Activated CD4-positive, alpha-beta T cell treated with anti-CD3 and anti-CD28 coated beads for 36 hours (primary cell): ENCODE measurements around the gene NCR3LG1. TPM values are rescaled to one million over a fixed set of nuclear protein-coding genes. Genes with fewer than 3 reads are reported as not detected.

ENCODE experiments used
- ATAC-seq: fragments of 200-7000 bp; cut with Tn5 transposase; one replicate; pipeline ENCODE4 v1.10.0; 2021; ENCODE audit warnings: mild to moderate bottlenecking, moderate library complexity
- CTCF ChIA-PET: fragments of 350-600 bp; sonication (Branson Sonifier 250); formaldehyde crosslinking; loops from one replicate; lab custom pipeline; 2021; ENCODE audit warnings: antibody characterized with exemption; lab: Charles Lee
- POLR2A ChIA-PET: fragments of 350-600 bp; sonication (Branson Sonifier 250); formaldehyde crosslinking; loops from one replicate; lab custom pipeline; 2021; ENCODE audit warnings: antibody characterized with exemption, inconsistent platforms; lab: Charles Lee
- DNase-seq: peaks from one replicate; pipeline ENCODE4 v3.0.0-alpha.2; 2020
- H3K27ac Mint-ChIP-seq: one replicate; pipeline ENCODE4 v1.8.0; 2021; ENCODE audit warnings: mixed read lengths
- H3K27me3 Mint-ChIP-seq: one replicate; pipeline ENCODE4 v1.8.0; 2021; ENCODE audit warnings: mixed read lengths
- H3K36me3 Mint-ChIP-seq: one replicate; pipeline ENCODE4 v1.8.0; 2021; ENCODE audit warnings: low read depth, mixed read lengths
- H3K4me1 Mint-ChIP-seq: one replicate; pipeline ENCODE4 v1.8.0; 2021; ENCODE audit warnings: mixed read lengths
- H3K4me3 Mint-ChIP-seq: one replicate; pipeline ENCODE4 v1.8.0; 2021; ENCODE audit warnings: mild to moderate bottlenecking, moderate library complexity, mixed read lengths
- H3K9me3 Mint-ChIP-seq: one replicate; pipeline ENCODE4 v1.8.0; 2021; ENCODE audit warnings: low read depth, mixed read lengths
- intact Hi-C, 2 experiments: fragments of 100-400 bp; cut with DNase I in 1 of 2; cut with micrococcal nuclease in 1 of 2; formaldehyde crosslinking; loops; one replicate each; pipeline versions ENCODE4 v1.14.2 to v1.15.1; 2022 to 2024; cut with DNase I, micrococcal nuclease
- total RNA-seq, 2 experiments: library from RNA; stranded (reverse); gene quantifications; one replicate each; pipeline ENCODE4 v1.2.3, GENCODE V29; 2021

NCR3LG1 gene
- total RNA-seq, 2 experiments from 2014 or later, result 0.80 to 0.86 TPM

DNA sequence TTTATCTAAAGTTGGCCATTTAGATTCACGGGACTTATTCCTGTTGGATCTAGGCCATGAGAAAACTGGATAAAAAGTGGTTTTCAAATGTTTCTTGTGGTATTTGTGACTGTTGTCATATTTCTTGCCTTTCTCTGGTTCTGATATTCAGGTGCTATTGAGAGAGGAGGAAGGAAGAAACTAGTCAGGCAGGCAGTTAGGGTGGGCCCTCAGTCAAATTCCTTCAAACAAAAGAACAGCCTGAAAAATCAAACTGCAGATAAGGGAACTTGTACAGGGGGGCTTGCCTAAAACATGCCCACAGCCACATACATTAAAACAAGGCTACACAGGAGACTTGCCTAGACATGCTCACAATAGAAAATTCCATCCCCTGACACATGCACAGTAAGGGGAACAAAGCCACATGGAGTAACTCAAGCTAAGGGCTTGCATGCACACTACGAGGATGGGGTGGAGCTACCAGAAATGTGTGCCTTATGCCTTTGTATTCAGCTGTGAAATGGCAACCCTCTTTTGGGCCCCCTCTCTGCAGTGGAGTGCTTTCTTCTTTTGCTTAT lies 18.2 kb downstream of the NCR3LG1 start:
- ATAC-seq, result no peak
- CTCF ChIA-PET, result interaction anchor here (1.3 kb wide), 1 partner anchor 14 kb away, joined by 3 read pairs; no protein-coding TSS in a partner anchor
- no peaks in the 10 kb centered on the region for H3K27me3 Mint-ChIP-seq
- no peaks in the 10 kb centered on the region for H3K4me1 Mint-ChIP-seq
- intact Hi-C loops, result no loop called here
- no peak for DNase-seq
- peaks cover 56% of the 10 kb centered on the region for H3K36me3 Mint-ChIP-seq
- H3K27ac Mint-ChIP-seq, result no peak overlapping the region
- POLR2A ChIA-PET, result no interaction called here
- no peak overlapping the region for H3K4me3 Mint-ChIP-seq
- H3K9me3 Mint-ChIP-seq, result peaks cover 33% of the 10 kb centered on the region

DNA sequence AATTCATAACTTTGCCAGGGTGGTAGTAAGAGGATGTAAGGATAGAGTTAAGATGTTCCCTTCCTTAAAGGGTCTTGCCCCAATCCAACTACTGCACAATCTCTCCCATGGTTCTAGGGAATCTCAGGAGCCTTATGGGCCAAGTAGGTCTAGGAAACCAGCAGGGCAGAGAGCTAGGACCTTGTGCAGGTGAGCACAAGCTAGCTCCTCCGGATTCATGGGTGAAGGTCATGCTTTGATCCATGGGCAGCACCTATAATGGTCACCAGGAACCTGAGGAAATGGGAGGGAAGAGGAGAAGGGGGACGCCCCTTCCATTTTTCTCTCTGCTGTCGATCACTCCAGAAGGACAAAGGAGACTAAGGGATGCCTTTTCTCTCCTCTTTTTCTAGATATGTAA lies 20.0 kb downstream of the NCR3LG1 start:
- no peak overlapping the region for H3K4me3 Mint-ChIP-seq
- H3K4me1 Mint-ChIP-seq, result no peaks in the 10 kb centered on the region
- no peaks in the 10 kb centered on the region for H3K27me3 Mint-ChIP-seq
- H3K27ac Mint-ChIP-seq, result no peak overlapping the region
- ChIA-PET POLR2A (interaction anchor here (0.6 kb wide), 1 partner anchor 9 kb away, joined by 4 read pairs; no protein-coding TSS in a partner anchor), CTCF (no interaction called here)
- ATAC-seq, result no peak
- intact Hi-C loops, result no loop called here
- DNase-seq, result no peak
- peaks cover 33% of the 10 kb centered on the region for H3K9me3 Mint-ChIP-seq
- H3K36me3 Mint-ChIP-seq, result peaks cover 56% of the 10 kb centered on the region

DNA sequence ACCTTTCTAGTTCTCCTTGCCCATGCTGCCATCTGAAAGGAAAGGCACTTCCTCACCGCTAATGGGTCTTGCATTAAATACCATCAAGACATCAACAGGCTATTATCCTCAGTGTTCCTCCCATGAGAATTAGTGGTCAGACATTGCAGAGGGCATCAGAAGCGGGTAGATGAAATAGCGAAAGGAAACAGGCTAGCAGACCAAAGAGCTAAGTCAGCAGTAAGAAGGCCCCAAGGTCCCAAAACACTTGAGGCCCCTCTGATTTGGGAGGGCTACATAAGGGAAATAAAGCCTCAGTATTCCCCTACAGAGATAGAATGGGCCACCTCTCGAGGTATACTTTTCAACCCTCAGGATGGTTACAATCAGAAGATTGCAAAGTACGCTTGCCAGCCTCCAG lies 23.9 kb downstream of the NCR3LG1 start:
- CTCF ChIA-PET, result interaction anchor here (0.8 to 1.5 kb wide), 3 partner anchors 8 to 83 kb away, joined by 3 to 7 read pairs (median 3); no protein-coding TSS in a partner anchor
- Mint-ChIP-seq H3K27ac (no peak overlapping the region), H3K9me3 (peaks cover 22% of the 10 kb centered on the region), H3K27me3 (no peaks in the 10 kb centered on the region), H3K4me1 (no peaks in the 10 kb centered on the region), H3K36me3 (peaks cover 32% of the 10 kb centered on the region), H3K4me3 (no peak overlapping the region)
- DNase-seq (no peak), ATAC-seq (no peak)
- intact Hi-C loops, result no loop called here
- POLR2A ChIA-PET, result no interaction called here

DNA sequence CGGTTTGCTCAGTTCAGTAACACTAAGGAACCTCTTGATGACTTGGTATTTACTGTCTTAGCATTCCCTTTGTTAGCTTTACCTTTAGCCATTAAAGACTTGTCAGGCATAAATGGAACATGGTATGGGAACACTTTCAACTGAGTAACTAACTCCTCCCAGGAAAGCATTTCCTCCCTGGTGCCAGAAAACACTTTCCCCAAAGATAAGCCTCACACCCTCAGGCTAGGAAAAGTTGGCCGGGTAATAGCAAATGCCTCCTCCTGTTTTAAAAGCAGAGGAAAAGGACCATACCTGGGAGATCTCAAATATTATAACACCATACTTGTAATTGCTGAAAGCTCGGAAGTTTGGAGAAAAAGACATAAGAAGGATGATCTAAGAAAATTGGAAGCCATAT lies 24.9 kb downstream of the NCR3LG1 start:
- Mint-ChIP-seq H3K4me1 (no peaks in the 10 kb centered on the region), H3K27me3 (no peaks in the 10 kb centered on the region), H3K4me3 (no peak overlapping the region), H3K36me3 (peaks cover 23% of the 10 kb centered on the region), H3K27ac (no peak overlapping the region), H3K9me3 (peaks cover 13% of the 10 kb centered on the region)
- intact Hi-C loops, result no loop called here
- POLR2A ChIA-PET, result no interaction called here
- DNase-seq, result no peak
- CTCF ChIA-PET, result interaction anchor here (0.7 to 1.0 kb wide), 2 partner anchors 9 to 10 kb away, joined by 3 read pairs; no protein-coding TSS in a partner anchor
- ATAC-seq, result no peak

DNA sequence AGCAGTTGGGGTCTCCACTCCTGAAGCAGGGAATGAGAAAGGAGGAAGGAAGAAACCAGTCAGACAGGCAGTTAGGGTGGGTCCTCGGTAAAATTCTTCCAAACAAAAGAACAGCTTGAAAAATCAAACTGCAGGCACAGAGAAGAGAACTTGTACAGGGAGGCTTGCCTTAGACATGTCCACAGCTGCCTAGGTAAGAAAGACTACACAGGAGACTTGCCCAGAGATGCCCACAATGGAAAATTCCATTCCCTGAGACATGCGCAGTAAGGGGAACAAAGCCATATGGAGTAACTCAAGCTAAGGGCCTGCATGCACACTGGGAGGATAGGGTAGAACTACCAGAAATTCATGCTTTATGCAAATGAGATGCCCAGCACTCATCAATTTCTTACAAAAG lies 27.1 kb downstream of the NCR3LG1 start:
- Mint-ChIP-seq H3K27me3 (no peaks in the 10 kb centered on the region), H3K4me1 (no peaks in the 10 kb centered on the region), H3K36me3 (peaks cover 1% of the 10 kb centered on the region), H3K27ac (no peak overlapping the region), H3K4me3 (no peak overlapping the region), H3K9me3 (no peaks in the 10 kb centered on the region)
- ChIA-PET POLR2A (no interaction called here), CTCF (interaction anchor here (1.0 to 1.2 kb wide), 3 partner anchors 10 to 183 kb away, joined by 3 read pairs; partner anchors contain the start of gene KCNJ11)
- ATAC-seq (no peak), DNase-seq (no peak)
- intact Hi-C loops, result no loop called here

DNA sequence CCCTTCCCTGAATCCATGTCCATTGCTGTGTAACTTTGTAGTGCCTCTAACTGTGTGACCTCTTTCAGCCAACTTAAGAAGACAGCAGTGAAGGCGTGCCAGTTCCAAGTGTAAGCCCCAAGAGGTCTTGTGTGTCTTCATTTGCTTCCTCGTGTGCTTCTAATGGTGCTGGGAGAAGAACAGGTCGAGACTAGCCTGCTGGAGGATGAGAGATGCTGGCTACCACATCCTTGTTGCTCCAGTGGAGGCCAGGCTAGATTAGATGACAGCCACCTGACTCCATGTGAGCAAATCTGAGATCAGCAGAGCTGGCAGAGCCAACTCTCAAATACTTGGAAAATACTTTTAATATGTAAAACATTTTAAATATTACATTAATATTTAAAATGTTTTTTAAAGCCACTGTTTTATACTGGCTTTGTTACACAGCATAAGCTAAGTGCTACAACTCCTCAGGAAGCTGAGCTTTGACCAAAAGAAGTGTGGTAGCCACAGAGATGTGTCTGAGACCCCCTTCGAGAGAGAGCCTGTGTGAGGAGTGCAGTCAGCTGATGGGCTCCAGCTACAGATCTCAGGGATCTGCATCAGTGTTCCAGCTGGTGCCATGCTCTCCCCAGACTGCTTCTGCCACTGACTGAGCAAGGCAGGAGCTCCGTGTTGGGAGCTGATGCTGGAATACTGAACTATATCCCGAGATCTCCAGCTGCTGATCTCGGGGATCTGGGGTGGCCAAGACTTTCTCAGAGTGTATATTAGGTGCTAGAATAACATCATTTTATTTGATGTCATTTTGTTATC lies 28.0 kb downstream of the NCR3LG1 start:
- intact Hi-C loops, result loop anchor here (5.0 to 10.0 kb wide), 2 partner anchors 148 to 595 kb away; no protein-coding TSS in a partner anchor

DNA sequence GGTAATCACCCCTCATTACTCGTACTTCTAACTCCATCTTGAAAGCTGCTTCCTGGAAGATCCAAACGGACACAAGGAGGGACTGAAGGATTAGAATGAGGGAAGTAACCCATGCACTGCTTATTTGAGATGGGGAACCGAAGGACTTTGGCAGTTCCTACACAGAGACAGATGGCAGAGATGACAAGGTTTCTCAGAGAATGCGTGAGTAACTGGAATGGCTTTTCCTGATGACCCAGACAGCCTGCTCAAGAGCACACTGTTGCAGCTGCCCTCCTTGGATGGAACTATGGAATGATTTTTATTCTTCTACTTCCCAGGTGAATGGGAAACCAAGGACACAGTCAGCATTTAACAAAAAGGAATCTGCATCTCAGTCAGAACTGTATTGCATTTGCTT lies 29.6 kb downstream of the NCR3LG1 start:
- ATAC-seq (no peak), DNase-seq (no peak)
- Mint-ChIP-seq H3K27ac (no peak overlapping the region), H3K4me3 (no peak overlapping the region), H3K27me3 (peaks cover 2% of the 10 kb centered on the region), H3K36me3 (no peaks in the 10 kb centered on the region), H3K4me1 (no peaks in the 10 kb centered on the region), H3K9me3 (no peaks in the 10 kb centered on the region)
- ChIA-PET POLR2A (no interaction called here), CTCF (interaction anchor here (1.2 to 6.0 kb wide), 3 partner anchors 16 to 147 kb away, joined by 4 to 99 read pairs (median 7); no protein-coding TSS in a partner anchor)
- intact Hi-C loops, result loop anchor here (5.0 to 10.0 kb wide), 2 partner anchors 146 to 594 kb away; no protein-coding TSS in a partner anchor

More for the DNA sequence above, 28.0 kb downstream of the NCR3LG1 start:
- no peak overlapping the region for H3K27ac Mint-ChIP-seq
- no peak overlapping the region for H3K4me3 Mint-ChIP-seq
- ChIA-PET CTCF (interaction anchor here (0.6 to 6.0 kb wide), 8 partner anchors 9 to 184 kb away, joined by 3 to 99 read pairs (median 3); partner anchors contain the start of gene KCNJ11), POLR2A (interaction anchor here (0.5 kb wide), 1 partner anchor 153 kb away, joined by 4 read pairs; no protein-coding TSS in a partner anchor)
- H3K9me3 Mint-ChIP-seq, result no peaks in the 10 kb centered on the region
- no peak for ATAC-seq
- H3K27me3 Mint-ChIP-seq, result peaks cover 2% of the 10 kb centered on the region
- H3K36me3 Mint-ChIP-seq, result no peaks in the 10 kb centered on the region
- DNase-seq, result no peak
- H3K4me1 Mint-ChIP-seq, result no peaks in the 10 kb centered on the region

DNA sequence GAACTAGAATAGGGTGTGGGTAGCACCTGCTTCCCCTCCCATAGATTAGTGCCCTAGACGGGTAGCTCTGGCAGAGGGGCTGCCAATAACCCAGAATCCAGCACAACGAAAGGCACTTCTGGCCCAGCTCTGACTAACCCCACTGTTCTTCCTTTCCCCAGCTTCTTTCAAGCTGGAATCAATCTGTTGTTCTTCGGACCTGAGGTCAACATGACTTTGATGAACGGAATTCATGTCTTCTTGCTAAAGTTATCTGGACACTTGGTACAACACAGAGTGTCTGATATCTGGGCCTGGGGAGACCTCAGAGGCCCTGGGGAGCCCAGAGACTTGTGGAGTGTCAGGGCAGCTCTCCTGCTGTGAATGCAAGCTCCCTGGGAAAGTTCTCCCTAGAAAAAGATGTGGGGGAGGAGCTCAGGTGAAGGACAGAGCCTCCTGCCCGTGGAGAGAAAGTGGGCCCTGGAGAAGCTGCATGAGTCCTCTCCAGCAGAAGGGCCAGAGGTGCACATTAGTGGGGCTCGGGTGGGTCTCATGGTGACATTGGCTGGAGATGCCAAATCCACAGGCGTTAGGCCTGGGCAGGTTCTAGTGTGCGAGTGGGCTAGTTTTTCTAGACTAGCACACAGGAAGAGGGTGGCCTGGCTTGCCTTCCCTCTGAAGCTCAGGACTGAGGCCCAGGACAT lies 30.6 kb downstream of the NCR3LG1 start:
- H3K9me3 Mint-ChIP-seq, result no peaks in the 10 kb centered on the region
- intact Hi-C loops, result loop anchor here (5.0 to 10.0 kb wide), 2 partner anchors 145 to 593 kb away; no protein-coding TSS in a partner anchor
- no peak overlapping the region for H3K4me3 Mint-ChIP-seq
- H3K27ac Mint-ChIP-seq, result no peak overlapping the region
- peaks cover 2% of the 10 kb centered on the region for H3K27me3 Mint-ChIP-seq
- no peaks in the 10 kb centered on the region for H3K36me3 Mint-ChIP-seq
- no peaks in the 10 kb centered on the region for H3K4me1 Mint-ChIP-seq
- no peak for DNase-seq
- CTCF ChIA-PET, result interaction anchor here (0.7 to 6.0 kb wide), 10 partner anchors 10 to 152 kb away, joined by 3 to 99 read pairs (median 6); no protein-coding TSS in a partner anchor
- POLR2A ChIA-PET, result no interaction called here
- ATAC-seq, result no peak

DNA sequence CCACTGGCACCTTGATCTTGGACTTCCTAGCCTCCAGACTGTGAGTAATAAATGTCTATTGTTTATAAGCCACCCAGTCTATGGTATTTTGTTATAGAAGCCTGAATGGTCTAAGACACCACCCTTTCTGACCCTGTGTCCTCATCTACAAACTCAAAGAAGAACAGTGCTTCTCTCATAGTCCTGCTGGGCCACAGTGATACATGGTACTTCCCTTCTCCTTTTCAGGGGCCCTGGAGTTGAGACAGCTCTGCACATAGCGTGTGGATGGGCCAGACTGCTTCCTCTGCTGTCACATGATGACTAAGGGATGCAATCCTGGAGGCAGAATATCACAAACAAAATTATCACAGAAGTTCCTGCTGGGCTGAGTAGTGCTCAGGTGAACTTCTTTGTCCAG lies 31.9 kb downstream of the NCR3LG1 start:
- H3K9me3 Mint-ChIP-seq, result no peaks in the 10 kb centered on the region
- ATAC-seq (no peak), DNase-seq (no peak)
- no peak overlapping the region for H3K27ac Mint-ChIP-seq
- intact Hi-C loops, result loop anchor here (5.0 to 10.0 kb wide), 2 partner anchors 144 to 591 kb away; no protein-coding TSS in a partner anchor
- CTCF ChIA-PET, result interaction anchor here (0.7 to 6.0 kb wide), 21 partner anchors 8 to 281 kb away, joined by 3 to 99 read pairs (median 6); partner anchors contain the start of gene PIK3C2A
- H3K27me3 Mint-ChIP-seq, result peaks cover 6% of the 10 kb centered on the region
- H3K36me3 Mint-ChIP-seq, result no peaks in the 10 kb centered on the region
- no peak overlapping the region for H3K4me3 Mint-ChIP-seq
- POLR2A ChIA-PET, result interaction anchor here (0.6 kb wide), 1 partner anchor 220 kb away, joined by 7 read pairs; no protein-coding TSS in a partner anchor
- no peaks in the 10 kb centered on the region for H3K4me1 Mint-ChIP-seq

DNA sequence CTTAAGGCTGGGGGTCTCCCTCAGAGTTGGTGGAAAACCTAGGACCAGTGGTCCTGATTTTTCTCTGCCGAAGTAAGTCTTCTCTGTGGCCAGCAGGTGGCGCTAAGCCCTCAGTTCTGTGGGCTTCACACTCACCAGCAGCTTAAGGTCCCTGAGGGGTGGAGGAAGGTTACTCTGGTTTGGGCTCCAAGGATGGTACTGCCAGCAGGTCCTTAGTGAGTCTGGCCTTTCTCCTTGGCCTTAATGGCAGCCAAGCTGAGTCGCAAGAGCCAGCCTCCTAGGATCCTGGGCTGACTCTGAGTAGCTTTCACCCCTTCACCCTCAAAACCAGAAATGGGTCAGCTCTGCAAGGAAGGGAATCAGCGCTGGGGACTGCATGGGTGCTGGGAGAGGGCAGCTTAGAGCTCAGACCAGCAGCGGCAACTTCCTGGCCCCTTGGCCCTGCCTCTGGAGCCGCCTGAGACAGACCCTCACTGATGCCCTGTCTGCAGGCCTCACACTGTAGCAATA lies 32.5 kb downstream of the NCR3LG1 start:
- intact Hi-C loops, result loop anchor here (1.0 to 10.0 kb wide), 5 partner anchors 120 to 591 kb away; no protein-coding TSS in a partner anchor
- no peaks in the 10 kb centered on the region for H3K9me3 Mint-ChIP-seq
- ChIA-PET CTCF (interaction anchor here (0.5 to 6.0 kb wide), 33 partner anchors 9 to 308 kb away, joined by 3 to 99 read pairs (median 5); partner anchors contain the start of gene PIK3C2A), POLR2A (interaction anchor here (0.6 kb wide), 1 partner anchor 221 kb away, joined by 7 read pairs; no protein-coding TSS in a partner anchor)
- no peaks in the 10 kb centered on the region for H3K4me1 Mint-ChIP-seq
- H3K27ac Mint-ChIP-seq, result no peak overlapping the region
- H3K4me3 Mint-ChIP-seq, result no peak overlapping the region
- ATAC-seq (peak; percentile 64), DNase-seq (peak; percentile 90)
- H3K27me3 Mint-ChIP-seq, result peaks cover 8% of the 10 kb centered on the region
- no peaks in the 10 kb centered on the region for H3K36me3 Mint-ChIP-seq
